H1 (cell line): ENCODE data around the gene DCBLD1. TPM values are rescaled to one million over a fixed set of nuclear protein-coding genes. Genes with fewer than 3 reads are reported as not detected.

ENCODE experiments used
- CTCF ChIA-PET: fragments of 300-600 bp; sonication (Branson Sonifier 250); formaldehyde crosslinking; loops from one replicate; lab custom pipeline; 2021; ENCODE audit not compliant: partially characterized antibody; lab: Charles Lee
- POLR2A ChIA-PET: fragments of 300-600 bp; sonication (Branson Sonifier 250); formaldehyde crosslinking; loops from one replicate; lab custom pipeline; 2021; ENCODE audit warnings: inconsistent platforms; ENCODE audit not compliant: partially characterized antibody; lab: Charles Lee
- DNase-seq, 2 experiments: peaks; one replicate each; pipeline versions ENCODE4 v3.0.0 to v3.0.0-alpha.2; 2010 to 2022; ENCODE audit warnings: low spot score in 2 of 2, low read depth in 1 of 2, mixed read lengths in 1 of 2
- FAIRE-seq: peaks from 2 replicates; lab custom pipeline; 2011; peaks lifted over from hg19 to GRCh38; lab: Jason Lieb, UNC
- H2AFZ ChIP-seq: 2 replicates; pipeline ENCODE4 v1.8.1; 2012; ENCODE audit warnings: low read length, inconsistent platforms
- H2AK5ac ChIP-seq: 2 replicates; pipeline ENCODE4 v1.6.1; 2013; ENCODE audit warnings: low read depth, low read length
- H2BK120ac ChIP-seq: replicated peaks from 2 replicates; pipeline ENCODE3; 2013; ENCODE audit warnings: low read depth, low read length, inconsistent platforms
- H2BK12ac ChIP-seq: 2 replicates; pipeline ENCODE4 v1.6.1; 2013; ENCODE audit warnings: low read depth, low read length
- H2BK15ac ChIP-seq: 2 replicates; pipeline ENCODE4 v1.6.1; 2013; ENCODE audit warnings: low read length
- H2BK20ac ChIP-seq: 2 replicates; pipeline ENCODE4 v1.6.1; 2013; ENCODE audit warnings: low read length
- H2BK5ac ChIP-seq: 2 replicates; pipeline ENCODE4 v1.6.1; 2013; ENCODE audit warnings: low read depth, low read length
- H3K14ac ChIP-seq: 2 replicates; pipeline ENCODE4 v1.6.1; 2013; ENCODE audit warnings: inconsistent platforms; ENCODE audit not compliant: insufficient read length
- H3K18ac ChIP-seq: 2 replicates; pipeline ENCODE4 v1.6.1; 2013; ENCODE audit warnings: low read length; ENCODE audit errors: extremely low read depth
- H3K23ac ChIP-seq: 2 replicates; pipeline ENCODE4 v1.6.1; 2013; ENCODE audit warnings: inconsistent platforms; ENCODE audit not compliant: insufficient read length
- H3K23me2 ChIP-seq: 2 replicates; pipeline ENCODE4 v1.6.1; 2013; ENCODE audit warnings: low read depth, low read length
- H3K27ac ChIP-seq: 2 replicates; pipeline ENCODE4 v1.6.1; 2011; ENCODE audit warnings: low read depth, low read length, inconsistent platforms
- H3K27me3 ChIP-seq, 4 experiments: replicated peaks in 1 of 4; 1 replicate in 1 of 4; 2 replicates in 3 of 4; pipeline versions ENCODE4 v1.6.1 to v1.8.1; 2011 to 2013; ENCODE audit warnings: low read length in 3 of 4, mild to moderate bottlenecking in 3 of 4, inconsistent platforms in 2 of 4, mixed read lengths in 2 of 4, moderate library complexity in 1 of 4; ENCODE audit not compliant: control insufficient read depth in 3 of 4, insufficient read depth in 3 of 4; ENCODE audit errors: extremely low read depth in 1 of 4
- H3K36me3 ChIP-seq, 4 experiments: 2 replicates each; pipeline versions ENCODE4 v1.6.1 to v1.8.1; 2011 to 2013; ENCODE audit warnings: mild to moderate bottlenecking in 4 of 4, low read length in 3 of 4, moderate library complexity in 2 of 4, control low read depth in 1 of 4, inconsistent platforms in 1 of 4; ENCODE audit not compliant: insufficient read depth in 4 of 4, control insufficient read depth in 2 of 4
- H3K4ac ChIP-seq: replicated peaks from 2 replicates; pipeline ENCODE3; 2013; ENCODE audit warnings: low read length, low read depth, mixed read lengths, inconsistent platforms; ENCODE audit not compliant: insufficient read length
- H3K4me1 ChIP-seq, 4 experiments: replicated peaks in 1 of 4; 1 replicate in 1 of 4; 2 replicates in 3 of 4; pipeline versions ENCODE4 v1.6.1 to v1.8.1; 2011 to 2013; ENCODE audit warnings: low read length in 3 of 4, inconsistent platforms in 2 of 4, mixed read lengths in 1 of 4; ENCODE audit not compliant: insufficient read depth in 4 of 4, control insufficient read depth in 3 of 4
- H3K4me2 ChIP-seq, 2 experiments: 2 replicates each; pipeline versions ENCODE4 v1.6.1 to v1.8.1; 2011 to 2013; ENCODE audit warnings: low read depth in 2 of 2, low read length in 2 of 2, control low read depth in 1 of 2, inconsistent platforms in 1 of 2, mild to moderate bottlenecking in 1 of 2; ENCODE audit not compliant: insufficient read depth in 1 of 2
- H3K4me3 ChIP-seq, 4 experiments: fragments of 200-600, 300-600 bp in 1 of 4; sonication (generic), shearing (Covaris generic), sonication (Bioruptor Twin) in 1 of 4; 2 replicates each; pipeline versions ENCODE4 v1.5.1 to v1.8.1; 2011 to 2016; ENCODE audit warnings: low read length in 4 of 4, low read depth in 3 of 4, control low read depth in 2 of 4, inconsistent platforms in 2 of 4, mild to moderate bottlenecking in 2 of 4, mixed read lengths in 1 of 4, moderate library complexity in 1 of 4; ENCODE audit not compliant: insufficient read depth in 2 of 4; ENCODE audit errors: extremely low read depth in 1 of 4
- H3K56ac ChIP-seq: replicated peaks from 2 replicates; pipeline ENCODE3; 2013; ENCODE audit warnings: low read depth, mild to moderate bottlenecking, mixed read lengths, low read length, inconsistent platforms; ENCODE audit not compliant: insufficient read length
- H3K79me1 ChIP-seq: 2 replicates; pipeline ENCODE4 v1.6.1; 2013; ENCODE audit warnings: low read depth, low read length, control low read depth
- H3K79me2 ChIP-seq, 2 experiments: 2 replicates each; pipeline versions ENCODE4 v1.6.1 to v1.8.1; 2012 to 2013; ENCODE audit warnings: low read length in 2 of 2, mild to moderate bottlenecking in 2 of 2, inconsistent platforms in 1 of 2; ENCODE audit not compliant: insufficient read depth in 2 of 2, control insufficient read depth in 1 of 2
- H3K9ac ChIP-seq, 4 experiments: replicated peaks in 1 of 4; 1 replicate in 1 of 4; 2 replicates in 3 of 4; pipeline versions ENCODE4 v1.6.1 to v1.8.1; 2011 to 2013; ENCODE audit warnings: low read depth in 3 of 4, low read length in 3 of 4, control low read depth in 2 of 4, mild to moderate bottlenecking in 2 of 4, moderate library complexity in 2 of 4, inconsistent platforms in 1 of 4; ENCODE audit errors: extremely low read depth in 1 of 4
- H3K9me3 ChIP-seq, 2 experiments: 2 replicates each; pipeline versions ENCODE4 v1.6.1 to v1.8.1; 2012 to 2013; ENCODE audit warnings: mild to moderate bottlenecking in 2 of 2, moderate library complexity in 2 of 2, control low read depth in 1 of 2, inconsistent platforms in 1 of 2, low read depth in 1 of 2, low read length in 1 of 2, mixed read lengths in 1 of 2; ENCODE audit not compliant: insufficient read depth in 2 of 2
- H4K20me1 ChIP-seq, 2 experiments: replicated peaks in 1 of 2; 2 replicates each; pipeline versions ENCODE3 to v1.8.1; 2011 to 2013; ENCODE audit warnings: inconsistent platforms in 2 of 2, low read length in 2 of 2, mild to moderate bottlenecking in 1 of 2; ENCODE audit not compliant: insufficient read depth in 2 of 2, control insufficient read depth in 1 of 2
- H4K5ac ChIP-seq: 2 replicates; pipeline ENCODE4 v1.6.1; 2013; ENCODE audit warnings: low read length, low read depth, mixed read lengths, inconsistent platforms; ENCODE audit not compliant: insufficient read length
- H4K8ac ChIP-seq: 2 replicates; pipeline ENCODE4 v1.8.0; 2013; ENCODE audit warnings: mild to moderate bottlenecking, moderate library complexity, low read length, inconsistent platforms; ENCODE audit not compliant: insufficient read depth; ENCODE audit errors: extremely low read depth
- H4K91ac ChIP-seq: replicated peaks from 2 replicates; pipeline ENCODE3; 2013; ENCODE audit warnings: low read length, mixed read lengths, inconsistent platforms; ENCODE audit not compliant: insufficient read length
- EZH2 ChIP-seq: fragments of 200-600 bp; sonication (generic); IDR thresholded peaks from 2 replicates; pipeline ENCODE4 v1.7.1; 2012; ENCODE audit warnings: low read depth, mild to moderate bottlenecking, moderate library complexity, low read length, inconsistent platforms; ENCODE audit not compliant: severe bottlenecking
- HDAC2 ChIP-seq, 2 experiments: fragments of 300-600 bp in 1 of 2; sonication (generic) in 1 of 2; IDR thresholded peaks; 2 replicates each; pipeline ENCODE4 v1.6.1; 2011 to 2012; ENCODE audit warnings: low read depth in 2 of 2, low read length in 2 of 2, mild to moderate bottlenecking in 2 of 2, moderate library complexity in 2 of 2, borderline replicate concordance in 1 of 2, inconsistent platforms in 1 of 2
- KDM4A ChIP-seq: IDR thresholded peaks from one replicate; pipeline ENCODE4 v1.7.1; 2012; ENCODE audit warnings: low read depth, mild to moderate bottlenecking, moderate library complexity, low read length, inconsistent platforms; ENCODE audit not compliant: severe bottlenecking
- KDM5A ChIP-seq: fragments of 200-600 bp; IDR thresholded peaks from 2 replicates; pipeline ENCODE4 v1.7.1; 2012; ENCODE audit warnings: mild to moderate bottlenecking, low read length, inconsistent platforms, mixed read lengths
- NANOG ChIP-seq: IDR thresholded peaks from 2 replicates; pipeline ENCODE4 v1.6.1; 2011; ENCODE audit warnings: low read length, low read depth, mild to moderate bottlenecking, inconsistent platforms; ENCODE audit not compliant: insufficient read depth, poor library complexity, severe bottlenecking
- POLR2A ChIP-seq, 2 experiments: IDR thresholded peaks; 1 replicate in 1 of 2; 2 replicates in 1 of 2; pipeline ENCODE4 v1.6.1; 2011; ENCODE audit warnings: low read depth in 2 of 2, low read length in 2 of 2, mild to moderate bottlenecking in 2 of 2; ENCODE audit errors: control extremely low read depth in 1 of 2
- RNF2 ChIP-seq: fragments of 200-900, 300-1000 bp; sonication (generic); IDR thresholded peaks from 2 replicates; pipeline ENCODE4 v1.7.1; 2016; ENCODE audit warnings: borderline replicate concordance, low read depth, mild to moderate bottlenecking, antibody characterized with exemption, low read length; ENCODE audit not compliant: poor library complexity, severe bottlenecking; ENCODE audit errors: missing control alignments
- SP1 ChIP-seq: IDR thresholded peaks from 2 replicates; pipeline ENCODE4 v1.6.1; 2011; ENCODE audit warnings: low read depth, low read length
- SUZ12 ChIP-seq: fragments of 200-600 bp; sonication (generic); IDR thresholded peaks from 2 replicates; pipeline ENCODE4 v1.6.1; 2012; ENCODE audit warnings: mild to moderate bottlenecking, inconsistent platforms, low read length, moderate library complexity, mixed read lengths
- TAF1 ChIP-seq: IDR thresholded peaks from 2 replicates; pipeline ENCODE4 v1.6.1; 2011; ENCODE audit warnings: mild to moderate bottlenecking, low read depth, low read length
- TEAD4 ChIP-seq: IDR thresholded peaks from 2 replicates; pipeline ENCODE4 v1.6.1; 2012; ENCODE audit warnings: low read depth, low read length, inconsistent platforms, mixed read lengths
- WGBS, 2 experiments: shearing (Covaris generic) in 1 of 2; methylation state at CpG; one replicate each; pipeline versions ENCODE4 v1.1.6 to v1.1.7; 2013 to 2015; ENCODE audit warnings: low lambda C conversion rate in 2 of 2, mixed read lengths in 2 of 2, inconsistent platforms in 1 of 2, low coverage in 1 of 2, missing lambda C conversion rate in 1 of 2; ENCODE audit not compliant: insufficient replicate concordance in 2 of 2, insufficient coverage in 1 of 2, insufficient read length in 1 of 2; ENCODE audit errors: extremely low coverage in 1 of 2, missing lambda C conversion rate in 1 of 2; 5-methylcytosine and 5-hydroxymethylcytosine counted together
- polyA plus RNA-seq, 7 experiments: library from polyadenylated mRNA; depleted of rRNA in 3 of 7; stranded (reverse) in 5 of 7; unstranded in 2 of 7; fragments of >200 nt in 5 of 7; fragments of 200-250 nt in 2 of 7; gene quantifications; 1 replicate in 5 of 7; 2 replicates in 1 of 7; 4 replicates in 1 of 7; pipeline versions ENCODE4 v1.2.1 to v1.2.3, GENCODE V29; 2011 to 2013; ENCODE audit warnings: missing spikeins in 2 of 7, mixed read lengths in 2 of 7
- total RNA-seq: library from RNA; stranded (reverse); fragmentation: NEBNext Ultra II Directional; extraction: Animal tissue kit (Norgen Biotek cat#: 25700); gene quantifications from 2 replicates; pipeline ENCODE4 v1.2.1, GENCODE V29; 2021
- TF ChIP-seq, protein P1 (sequence below): IDR thresholded peaks from 2 replicates; pipeline ENCODE4 v1.6.1; 2012; ENCODE audit warnings: low read length, inconsistent platforms

The DCBLD1 gene
- total and polyA plus RNA-seq, 2 of the 8 experiments (the other 6 are each of a cell fraction or from before 2014, with no cell fraction given): 3.9 to 11.2 TPM

DNA sequence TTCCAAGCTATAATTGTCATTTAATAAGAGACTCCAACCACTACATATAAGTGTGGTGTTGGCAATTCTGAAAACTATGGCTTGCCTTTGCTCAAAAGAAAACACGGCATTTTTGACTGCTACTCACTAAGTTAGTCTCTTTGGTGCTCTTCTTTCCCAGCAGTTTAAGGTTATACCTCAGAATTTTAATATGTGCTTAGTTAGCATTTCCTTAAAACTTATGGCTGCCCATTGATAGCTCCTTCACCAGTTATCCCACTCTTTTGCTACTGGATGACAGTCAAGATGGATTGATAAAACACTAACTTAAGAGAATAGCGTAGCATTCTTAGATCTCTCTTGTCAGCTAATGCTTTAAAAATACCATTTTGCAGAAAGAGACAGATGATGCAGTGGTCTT lies 85.8 kb downstream of the DCBLD1 start:
- no peak overlapping the region for H3K14ac ChIP-seq
- no peak for DNase-seq
- H3K79me1 ChIP-seq: no peaks in the 10 kb centered on the region
- H2BK12ac ChIP-seq: no peak overlapping the region
- no peak overlapping the region for H3K18ac ChIP-seq
- H3K36me3 ChIP-seq: peaks cover under 1 to 55% (median 9%) of the 10 kb centered on the region in 4 experiments; a peak in 4 of 8 replicates
- H4K5ac ChIP-seq: no peak overlapping the region
- H3K27me3 ChIP-seq: peaks cover 0 to 1% (median 0%) of the 10 kb centered on the region in 4 experiments; a peak in 1 of 7 replicates
- no peak overlapping the region for H3K9ac ChIP-seq
- H3K79me2 ChIP-seq: no peaks in the 10 kb centered on the region
- WGBS, 2 experiments: 89% methylated on average over 2 of the region's 2 CpGs; no CpG with 5 or more reads in 1 of the 2 experiments
- H3K4ac ChIP-seq: no peak overlapping the region
- no peak overlapping the region for H3K56ac ChIP-seq
- no peak for FAIRE-seq
- H3K27ac ChIP-seq: no peak overlapping the region
- H2AK5ac ChIP-seq: no peak overlapping the region
- no peak overlapping the region for H2BK20ac ChIP-seq
- H3K23ac ChIP-seq: no peak overlapping the region
- H4K8ac ChIP-seq: no peak overlapping the region
- H4K91ac ChIP-seq: no peak overlapping the region
- H2BK15ac ChIP-seq: no peak overlapping the region
- H2BK120ac ChIP-seq: no peak overlapping the region
- no peak overlapping the region for H3K4me2 ChIP-seq
- ChIA-PET CTCF (interaction anchor here (0.6 to 2.8 kb wide), 5 partner anchors 13 to 513 kb away, joined by 3 to 11 read pairs (median 4); no protein-coding TSS in a partner anchor), POLR2A (no interaction called here)
- no peaks in the 10 kb centered on the region for H3K23me2 ChIP-seq
- H2AFZ ChIP-seq: no peak overlapping the region
- H3K4me1 ChIP-seq: no peaks in the 10 kb centered on the region
- no peaks in the 10 kb centered on the region for H4K20me1 ChIP-seq
- H3K4me3 ChIP-seq: no peak overlapping the region
- no peak overlapping the region for H2BK5ac ChIP-seq
- no peaks in the 10 kb centered on the region for H3K9me3 ChIP-seq
- TF ChIP-seq RNF2 (no peak), KDM5A (no peak), SUZ12 (no peak), TEAD4 (no peak), SP1 (no peak), TAF1 (no peak), KDM4A (no peak), POLR2A (IDR thresholded peaks at IDR 0.05; ENCODE audit: control extremely low read depth in 1 of 2, low read depth in 2 of 2, low read length in 2 of 2) (no peak), NANOG (no peak), HDAC2 (IDR thresholded peaks at IDR 0.05; ENCODE audit: borderline replicate concordance in 1 of 2, low read depth in 2 of 2, low read length in 2 of 2) (no peak), EZH2 (no peak)
- TF ChIP-seq, protein P1, sequence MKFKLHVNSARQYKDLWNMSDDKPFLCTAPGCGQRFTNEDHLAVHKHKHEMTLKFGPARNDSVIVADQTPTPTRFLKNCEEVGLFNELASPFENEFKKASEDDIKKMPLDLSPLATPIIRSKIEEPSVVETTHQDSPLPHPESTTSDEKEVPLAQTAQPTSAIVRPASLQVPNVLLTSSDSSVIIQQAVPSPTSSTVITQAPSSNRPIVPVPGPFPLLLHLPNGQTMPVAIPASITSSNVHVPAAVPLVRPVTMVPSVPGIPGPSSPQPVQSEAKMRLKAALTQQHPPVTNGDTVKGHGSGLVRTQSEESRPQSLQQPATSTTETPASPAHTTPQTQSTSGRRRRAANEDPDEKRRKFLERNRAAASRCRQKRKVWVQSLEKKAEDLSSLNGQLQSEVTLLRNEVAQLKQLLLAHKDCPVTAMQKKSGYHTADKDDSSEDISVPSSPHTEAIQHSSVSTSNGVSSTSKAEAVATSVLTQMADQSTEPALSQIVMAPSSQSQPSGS: no peak
